Gastrocnemius medialis (tissue), 4 donors: Measurements from ENCODE around the gene KRT79.

Experiments used
- CTCF ChIP-seq, 5 experiments: fragments of 450-650 bp in 3 of 5; fragments of 200-600 bp in 2 of 5; sonication (generic) in 2 of 5; IDR thresholded peaks in 4 of 5; conservative IDR thresholded peaks in 1 of 5; 1 replicate in 4 of 5; 2 replicates in 1 of 5; pipeline ENCODE4 v1.5.1; 2016 to 2019; ENCODE audit warnings: antibody characterized with exemption in 5 of 5, mild to moderate bottlenecking in 3 of 5, moderate library complexity in 3 of 5
- POLR2A ChIP-seq, 2 donors: fragments of 450-650 bp; IDR thresholded peaks; one replicate each; pipeline ENCODE4 v1.6.1; 2017; ENCODE audit warnings: antibody characterized with exemption in 2 of 2, mild to moderate bottlenecking in 2 of 2, moderate library complexity in 2 of 2

- TF ChIP-seq CTCF (IDR thresholded peaks at IDR 0.05 in 4 of 5, conservative IDR thresholded peaks at IDR 0.05 in 1 of 5) (no peak), POLR2A (IDR thresholded peaks at IDR 0.05) (no peak)
Measured at GRCh38 chr12:52772772-52773171, 61.3 kb downstream of the KRT79 start.
